WTC11 (cell line): ENCODE results near the gene CGB8. TPM values are rescaled to one million over a fixed set of nuclear protein-coding genes. Genes with fewer than 3 reads are reported as not detected.

Experiments used
- ATAC-seq: fragments of 200-7000 bp; cut with Tn5 transposase; 2 replicates; pipeline ENCODE4 v1.10.0; 2021; ENCODE audit warnings: mild to moderate bottlenecking, moderate library complexity
- CTCF ChIA-PET: fragments of 300-600 bp; sonication (Branson Sonifier 250); formaldehyde crosslinking; loops from one replicate; lab custom pipeline; 2021; ENCODE audit warnings: antibody characterized with exemption; lab: Charles Lee
- POLR2A ChIA-PET: fragments of 350-600 bp; sonication (Branson Sonifier 250); formaldehyde crosslinking; loops from one replicate; lab custom pipeline; 2021; ENCODE audit warnings: antibody characterized with exemption; lab: Charles Lee
- DNase-seq: peaks from one replicate; pipeline ENCODE4 v3.0.0; 2021; ENCODE audit warnings: low spot score
- H3K27ac Mint-ChIP-seq: 2 replicates; pipeline ENCODE4 v1.8.0; 2021; ENCODE audit warnings: mixed read lengths
- H3K27me3 Mint-ChIP-seq: 2 replicates; pipeline ENCODE4 v1.8.0; 2021; ENCODE audit warnings: low read depth, mild to moderate bottlenecking, moderate library complexity, mixed read lengths
- H3K36me3 Mint-ChIP-seq: 2 replicates; pipeline ENCODE4 v1.8.0; 2021; ENCODE audit warnings: mixed read lengths
- H3K4me1 Mint-ChIP-seq: 2 replicates; pipeline ENCODE4 v1.8.0; 2022; ENCODE audit warnings: mixed read lengths
- H3K4me3 Mint-ChIP-seq: 2 replicates; pipeline ENCODE4 v1.8.0; 2021; ENCODE audit warnings: mild to moderate bottlenecking, moderate library complexity, mixed read lengths
- H3K9me3 Mint-ChIP-seq: 2 replicates; pipeline ENCODE4 v1.8.0; 2021; ENCODE audit warnings: mixed read lengths
- ATF6 ChIP-seq: sonication (generic); formaldehyde crosslinking; IDR thresholded peaks from 2 replicates; pipeline ENCODE4 v1.8.1; 2023; ENCODE audit warnings: mild to moderate bottlenecking, missing genetic modification reagents
- CTCF ChIP-seq: fragments of 200-600 bp; IDR thresholded peaks from 2 replicates; pipeline ENCODE4 v1.8.0; 2022; ENCODE audit warnings: antibody characterized with exemption
- E2F4 ChIP-seq: sonication (generic); formaldehyde crosslinking; IDR thresholded peaks from 2 replicates; pipeline ENCODE4 v1.8.1; 2022; ENCODE audit warnings: low read depth, mild to moderate bottlenecking, moderate library complexity, missing genetic modification reagents, borderline replicate concordance
- FOXK1 ChIP-seq: sonication (generic); formaldehyde crosslinking; IDR thresholded peaks from 2 replicates; pipeline ENCODE4 v1.8.0; 2022; ENCODE audit warnings: mild to moderate bottlenecking, moderate library complexity, missing genetic modification reagents
- FOXP1 ChIP-seq: sonication (generic); formaldehyde crosslinking; IDR thresholded peaks from 2 replicates; pipeline ENCODE4 v1.8.0; 2022; ENCODE audit warnings: missing genetic modification reagents, mild to moderate bottlenecking, moderate library complexity, borderline replicate concordance
- HMGA2 ChIP-seq: fragments of 250-450 bp; sonication (Bioruptor Pico); IDR thresholded peaks from 2 replicates; pipeline ENCODE4 v1.4.0; 2021; ENCODE audit warnings: mild to moderate bottlenecking, moderate library complexity
- IRF2 ChIP-seq: sonication (generic); formaldehyde crosslinking; IDR thresholded peaks from 2 replicates; pipeline ENCODE4 v1.8.0; 2022; ENCODE audit warnings: low read depth, missing genetic modification reagents, borderline replicate concordance
- MAX ChIP-seq: sonication (generic); formaldehyde crosslinking; IDR thresholded peaks from 2 replicates; pipeline ENCODE4 v1.8.0; 2022; ENCODE audit warnings: mild to moderate bottlenecking, missing genetic modification reagents
- MXD4 ChIP-seq: fragments of 250-450 bp; sonication (Bioruptor Pico); IDR thresholded peaks from 2 replicates; pipeline ENCODE4 v1.8.0; 2021; ENCODE audit warnings: mild to moderate bottlenecking, moderate library complexity, borderline replicate concordance
- MYBL2 ChIP-seq: sonication (generic); formaldehyde crosslinking; IDR thresholded peaks from 2 replicates; pipeline ENCODE4 v1.8.1; 2023; ENCODE audit warnings: mild to moderate bottlenecking, moderate library complexity, missing genetic modification reagents
- USF1 ChIP-seq: sonication (generic); formaldehyde crosslinking; IDR thresholded peaks from 2 replicates; pipeline ENCODE4 v1.8.0; 2022; ENCODE audit warnings: mild to moderate bottlenecking, missing genetic modification reagents
- ZNF138 ChIP-seq: sonication (generic); formaldehyde crosslinking; conservative IDR thresholded peaks from 2 replicates; pipeline ENCODE4 v1.8.1; 2022; ENCODE audit warnings: mild to moderate bottlenecking, moderate library complexity, missing genetic modification reagents
- ZNF263 ChIP-seq: sonication (generic); formaldehyde crosslinking; IDR thresholded peaks from 2 replicates; pipeline ENCODE4 v1.8.1; 2022; ENCODE audit warnings: low read depth, mild to moderate bottlenecking, moderate library complexity, missing genetic modification reagents
- ZNF425 ChIP-seq: fragments of 250-450 bp; sonication (Bioruptor Pico); conservative IDR thresholded peaks from 2 replicates; pipeline ENCODE4 v1.9.0; 2021; ENCODE audit warnings: mild to moderate bottlenecking
- ZSCAN18 ChIP-seq: fragments of 250-450 bp; sonication (Bioruptor Pico); IDR thresholded peaks from 2 replicates; pipeline ENCODE4 v2.1.2; 2022; ENCODE audit warnings: mild to moderate bottlenecking, moderate library complexity
- total RNA-seq: library from RNA; stranded (reverse); gene quantifications from 3 replicates; pipeline ENCODE4 v1.2.3, GENCODE V29; 2021

Gene CGB8
- total RNA-seq, 1 experiment from 2014 or later, result 0.31 TPM

GRCh38 chr19:49064029-49064629 lies 15.2 kb upstream of the CGB8 start (continued):
- TF ChIP-seq ZSCAN18 (CRISPR knock-in tag) (no peak), MAX (CRISPR knock-in tag) (no peak), MXD4 (CRISPR knock-in tag) (no peak), USF1 (CRISPR knock-in tag) (no peak)

- CTCF ChIA-PET, result interaction anchor here (0.8 to 0.9 kb wide), 2 partner anchors 12 to 62 kb away, joined by 3 read pairs; no protein-coding TSS in a partner anchor
Observed at GRCh38 chr19:49061445-49061844, 12.5 kb upstream of the CGB8 start.

GRCh38 chr19:49061000-49061399 lies 12.1 kb upstream of the CGB8 start:
- no peaks in the 10 kb centered on the region for H3K36me3 Mint-ChIP-seq
- POLR2A ChIA-PET, result no interaction called here
- no peak for ATAC-seq
- H3K4me1 Mint-ChIP-seq, result peaks cover 32% of the 10 kb centered on the region
- H3K9me3 Mint-ChIP-seq, result no peaks in the 10 kb centered on the region
- H3K27ac Mint-ChIP-seq, result no peak overlapping the region
- H3K27me3 Mint-ChIP-seq, result peaks cover 79% of the 10 kb centered on the region
- CTCF ChIA-PET, result interaction anchor here (0.8 to 0.9 kb wide), 3 partner anchors 13 to 61 kb away, joined by 3 read pairs; a partner anchor contains a TSS
- TF ChIP-seq HMGA2 (CRISPR knock-in tag), result no peak
- no peak for TF ChIP-seq MYBL2
- TF ChIP-seq ZNF425 (CRISPR knock-in tag), result no peak
- no peak for TF ChIP-seq CTCF
- TF ChIP-seq IRF2 (CRISPR knock-in tag), result no peak
- TF ChIP-seq FOXK1 (CRISPR knock-in tag), result no peak
- no peak for TF ChIP-seq ZNF138 (CRISPR knock-in tag)
- TF ChIP-seq FOXP1 (CRISPR knock-in tag), result no peak
- DNase-seq, result no peak
- no peak overlapping the region for H3K4me3 Mint-ChIP-seq

More at GRCh38 chr19:49061445-49061844, 12.5 kb upstream of the CGB8 start:
- H3K36me3 Mint-ChIP-seq, result no peaks in the 10 kb centered on the region
- peaks cover 37% of the 10 kb centered on the region for H3K4me1 Mint-ChIP-seq
- no peak overlapping the region for H3K27ac Mint-ChIP-seq
- DNase-seq (no peak), ATAC-seq (no peak)
- no peak overlapping the region for H3K4me3 Mint-ChIP-seq
- POLR2A ChIA-PET, result no interaction called here
- TF ChIP-seq ATF6 (CRISPR knock-in tag) (no peak), E2F4 (no peak), ZNF263 (CRISPR knock-in tag) (no peak)
- no peaks in the 10 kb centered on the region for H3K9me3 Mint-ChIP-seq
- peaks cover 79% of the 10 kb centered on the region for H3K27me3 Mint-ChIP-seq
